Spleen (tissue), 7 donors: ENCODE results near the gene LRRC7.

Experiments used
- CTCF ChIP-seq, 11 experiments: fragments of 200-600 bp in 7 of 11; fragments of 450-650 bp in 4 of 11; sonication (generic) in 4 of 11; IDR thresholded peaks in 8 of 11; conservative IDR thresholded peaks in 3 of 11; 1 replicate in 7 of 11; 2 replicates in 4 of 11; pipeline versions ENCODE4 v1.4.0 to v1.8.0; 2016 to 2021; ENCODE audit warnings: antibody characterized with exemption in 11 of 11, inconsistent platforms in 4 of 11, mild to moderate bottlenecking in 1 of 11
- POLR2A ChIP-seq, 3 donors: fragments of 450-650 bp; IDR thresholded peaks; one replicate each; pipeline ENCODE4 v1.5.1; 2017; ENCODE audit warnings: antibody characterized with exemption in 3 of 3, mild to moderate bottlenecking in 1 of 3
- POLR2AphosphoS5 ChIP-seq, 3 donors: sonication (generic); formaldehyde crosslinking; IDR thresholded peaks; one replicate each; pipeline ENCODE4 v1.5.1; 2017; ENCODE audit warnings: antibody characterized with exemption in 3 of 3
- donor health status: DM: no; HTN: no; CAD: no; lungs with moderate emphysema.
- donor health status: DM: no; HTN: no; CAD: no.
- donor health status: DM: no; HTN: no; CAD: no.

GRCh38 chr1:69737527-69738185, 169.9 kb downstream of the LRRC7 start:
- TF ChIP-seq CTCF (IDR thresholded peaks at IDR 0.05 in 8 of 11, conservative IDR thresholded peaks at IDR 0.05 in 3 of 11) (peak in 9 of 11 experiments; percentile 13 to 69 (median 52)), POLR2A (IDR thresholded peaks at IDR 0.05) (no peak), POLR2AphosphoS5 (IDR thresholded peaks at IDR 0.05) (no peak)
